ENCODE data around the gene ESPL1. TPM values are rescaled to one million over a fixed set of nuclear protein-coding genes. Genes with fewer than 3 reads are reported as not detected.
A peak's percentile ranks its signal among the peaks of the same experiment; 100 is the strongest.

The ESPL1 gene
- polyA plus RNA-seq, 3 donors = 0.79 TPM; not detected in 2

DNA sequence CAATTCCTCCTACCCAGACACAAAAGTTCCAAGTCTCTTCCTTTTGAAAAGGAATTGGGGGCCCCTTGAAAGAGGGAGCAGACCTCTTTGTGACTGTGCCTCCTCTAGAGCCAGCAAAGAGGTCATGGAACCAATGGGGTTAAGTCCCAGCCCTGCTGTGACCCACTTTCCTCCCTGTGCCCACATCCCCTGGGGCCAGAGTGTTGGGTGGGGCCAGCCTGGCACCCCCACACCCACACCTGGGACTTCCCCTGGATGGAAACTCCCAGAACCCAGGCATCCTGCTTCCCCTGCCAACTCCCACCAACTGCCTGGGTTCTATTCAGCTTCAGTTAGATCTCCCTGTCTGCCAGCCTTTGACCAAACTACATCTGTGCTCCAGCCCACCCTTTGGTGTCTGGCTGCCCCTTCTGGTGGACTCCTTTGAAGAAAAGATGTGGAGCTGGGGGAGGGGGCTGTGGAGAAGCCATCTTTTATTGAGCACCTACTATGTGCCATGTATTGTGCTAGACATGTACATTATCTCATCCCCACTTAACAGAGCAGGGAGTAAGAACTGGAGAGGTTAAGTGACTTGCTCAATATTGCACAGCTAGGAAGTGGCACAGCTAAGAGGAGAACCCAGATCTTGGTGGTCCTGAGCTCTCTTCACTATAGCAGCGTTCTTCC is 31.5 kb upstream of the ESPL1 start:
- Histone ChIP-seq H3K27me3 (ENCODE audit: control insufficient read depth in 2 of 2, insufficient read depth in 2 of 2, low read length in 2 of 2) (peaks cover 10 to 47% of the 10 kb centered on the region in 2 donors), H3K4me1 (ENCODE audit: control insufficient read depth in 1 of 2, insufficient read depth in 2 of 2, low read length in 2 of 2) (peaks cover 20 to 21% of the 10 kb centered on the region in 2 donors), H3K4me3 (replicated peaks in 1 of 3; ENCODE audit: low read depth in 2 of 3, low read length in 3 of 3) (no peak overlapping the region), H3K9ac (ENCODE audit: insufficient read depth, low read length, poor library complexity, severe bottlenecking) (no peak overlapping the region), H3K79me2 (ENCODE audit: insufficient read depth, low read length) (no peaks in the 10 kb centered on the region), H3K36me3 (replicated peaks in 1 of 2; ENCODE audit: control insufficient read depth in 1 of 2, insufficient read depth in 2 of 2, low read length in 2 of 2) (no peaks in the 10 kb centered on the region), H3K4me2 (replicated peaks; ENCODE audit: extremely low read depth, low read length, poor library complexity, severe bottlenecking) (no peak overlapping the region), H2AFZ (ENCODE audit: insufficient read depth, low read depth, low read length, poor library complexity, severe bottlenecking) (no peak overlapping the region), H4K20me1 (ENCODE audit: insufficient read depth, low read length) (no peaks in the 10 kb centered on the region), H3K27ac (ENCODE audit: low read depth in 1 of 2, low read length in 2 of 2) (no peak overlapping the region), H3K9me3 (replicated peaks in 1 of 2; ENCODE audit: control insufficient read depth in 1 of 2, insufficient read depth in 1 of 2, low read length in 2 of 2) (no peaks in the 10 kb centered on the region)
- intact Hi-C loops (cut with micrococcal nuclease) = no loop called here
- Mint-ChIP-seq H3K4me1 (peaks cover 24% of the 10 kb centered on the region), H3K36me3 (peaks cover 3 to 6% of the 10 kb centered on the region in 2 donors), H3K27ac (peak overlapping the region in 1 of 7 donors; percentile 30), H3K9me3 (peaks cover 0 to 4% (median 0%) of the 10 kb centered on the region in 7 donors), H3K4me3 (no peak overlapping the region), H3K27me3 (ENCODE audit: low read depth in 3 of 3) (peaks cover 31 to 51% (median 45%) of the 10 kb centered on the region in 3 donors)
- no peak for DNase-seq
- WGBS (ENCODE audit: insufficient coverage) = no CpG with 5 or more reads among the region's 1 CpG
- TF ChIP-seq, protein P1, sequence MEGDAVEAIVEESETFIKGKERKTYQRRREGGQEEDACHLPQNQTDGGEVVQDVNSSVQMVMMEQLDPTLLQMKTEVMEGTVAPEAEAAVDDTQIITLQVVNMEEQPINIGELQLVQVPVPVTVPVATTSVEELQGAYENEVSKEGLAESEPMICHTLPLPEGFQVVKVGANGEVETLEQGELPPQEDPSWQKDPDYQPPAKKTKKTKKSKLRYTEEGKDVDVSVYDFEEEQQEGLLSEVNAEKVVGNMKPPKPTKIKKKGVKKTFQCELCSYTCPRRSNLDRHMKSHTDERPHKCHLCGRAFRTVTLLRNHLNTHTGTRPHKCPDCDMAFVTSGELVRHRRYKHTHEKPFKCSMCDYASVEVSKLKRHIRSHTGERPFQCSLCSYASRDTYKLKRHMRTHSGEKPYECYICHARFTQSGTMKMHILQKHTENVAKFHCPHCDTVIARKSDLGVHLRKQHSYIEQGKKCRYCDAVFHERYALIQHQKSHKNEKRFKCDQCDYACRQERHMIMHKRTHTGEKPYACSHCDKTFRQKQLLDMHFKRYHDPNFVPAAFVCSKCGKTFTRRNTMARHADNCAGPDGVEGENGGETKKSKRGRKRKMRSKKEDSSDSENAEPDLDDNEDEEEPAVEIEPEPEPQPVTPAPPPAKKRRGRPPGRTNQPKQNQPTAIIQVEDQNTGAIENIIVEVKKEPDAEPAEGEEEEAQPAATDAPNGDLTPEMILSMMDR (IDR thresholded peaks at IDR 0.05) = no peak

- Histone ChIP-seq H3K36me3 (replicated peaks in 1 of 2; ENCODE audit: control insufficient read depth in 1 of 2, insufficient read depth in 2 of 2, low read length in 2 of 2) (no peaks in the 10 kb centered on the region), H3K4me1 (ENCODE audit: control insufficient read depth in 1 of 2, insufficient read depth in 2 of 2, low read length in 2 of 2) (peaks cover 8 to 12% of the 10 kb centered on the region in 2 donors), H4K20me1 (ENCODE audit: insufficient read depth, low read length) (no peaks in the 10 kb centered on the region), H3K27me3 (ENCODE audit: control insufficient read depth in 2 of 2, insufficient read depth in 2 of 2, low read length in 2 of 2) (peaks cover 0 to 23% of the 10 kb centered on the region in 2 donors), H3K4me2 (replicated peaks; ENCODE audit: extremely low read depth, low read length, poor library complexity, severe bottlenecking) (no peak overlapping the region), H3K9me3 (replicated peaks in 1 of 2; ENCODE audit: control insufficient read depth in 1 of 2, insufficient read depth in 1 of 2, low read length in 2 of 2) (no peaks in the 10 kb centered on the region), H3K9ac (ENCODE audit: insufficient read depth, low read length, poor library complexity, severe bottlenecking) (no peak overlapping the region), H3K4me3 (replicated peaks in 1 of 3; ENCODE audit: low read depth in 2 of 3, low read length in 3 of 3) (no peak overlapping the region), H3K79me2 (ENCODE audit: insufficient read depth, low read length) (no peaks in the 10 kb centered on the region), H3K27ac (ENCODE audit: low read depth in 1 of 2, low read length in 2 of 2) (no peak overlapping the region), H2AFZ (ENCODE audit: insufficient read depth, low read depth, low read length, poor library complexity, severe bottlenecking) (no peak overlapping the region)
- 98% methylated on average over 10 of the region's 10 CpGs for WGBS (ENCODE audit: insufficient coverage)
- Mint-ChIP-seq H3K9me3 (peaks cover 0 to 3% (median 0%) of the 10 kb centered on the region in 7 donors), H3K4me3 (no peak overlapping the region), H3K4me1 (peaks cover 13% of the 10 kb centered on the region), H3K27ac (peak overlapping the region in 1 of 7 donors; percentile 46), H3K36me3 (peaks cover 0 to 1% of the 10 kb centered on the region in 2 donors), H3K27me3 (ENCODE audit: low read depth in 3 of 3) (peaks cover 11 to 34% (median 20%) of the 10 kb centered on the region in 3 donors)
- DNase-seq = no peak
- intact Hi-C loops (cut with micrococcal nuclease) = no loop called here
- TF ChIP-seq, protein P1 (IDR thresholded peaks at IDR 0.05) = no peak
Observed at GRCh38 chr12:53239643-53240258, 28.3 kb upstream of the ESPL1 start.
